GM10248 (cell line): Measurements from ENCODE around the gene SPARCL1.
"Not testable (repeated sequence)": the region's sequence is repeated elsewhere in the genome, so short reads cannot be mapped to it uniquely, and the experiment has no call there.

Experiments
- CTCF ChIA-PET: fragments of 300-600 bp; sonication (Branson Sonifier 250); formaldehyde crosslinking; extraction: SDS; loops from one replicate; lab custom pipeline; 2021; ENCODE audit warnings: antibody characterized with exemption; lab: Yijun Ruan, JAX
- POLR2A ChIA-PET: fragments of 350-650 bp; sonication (Branson Sonifier 250); formaldehyde crosslinking; extraction: SDS; loops from one replicate; lab custom pipeline; 2020; ENCODE audit warnings: antibody characterized with exemption; lab: Yijun Ruan, JAX
- DNase-seq: peaks from one replicate; pipeline ENCODE4 v3.0.0; 2012; ENCODE audit errors: extremely low spot score
- CTCF ChIP-seq: IDR thresholded peaks from 2 replicates; pipeline ENCODE4 v1.5.1; 2012; ENCODE audit warnings: mild to moderate bottlenecking, low read depth; ENCODE audit errors: extremely low read depth, missing control alignments, control extremely low read depth

SPARCL1 gene

DNA sequence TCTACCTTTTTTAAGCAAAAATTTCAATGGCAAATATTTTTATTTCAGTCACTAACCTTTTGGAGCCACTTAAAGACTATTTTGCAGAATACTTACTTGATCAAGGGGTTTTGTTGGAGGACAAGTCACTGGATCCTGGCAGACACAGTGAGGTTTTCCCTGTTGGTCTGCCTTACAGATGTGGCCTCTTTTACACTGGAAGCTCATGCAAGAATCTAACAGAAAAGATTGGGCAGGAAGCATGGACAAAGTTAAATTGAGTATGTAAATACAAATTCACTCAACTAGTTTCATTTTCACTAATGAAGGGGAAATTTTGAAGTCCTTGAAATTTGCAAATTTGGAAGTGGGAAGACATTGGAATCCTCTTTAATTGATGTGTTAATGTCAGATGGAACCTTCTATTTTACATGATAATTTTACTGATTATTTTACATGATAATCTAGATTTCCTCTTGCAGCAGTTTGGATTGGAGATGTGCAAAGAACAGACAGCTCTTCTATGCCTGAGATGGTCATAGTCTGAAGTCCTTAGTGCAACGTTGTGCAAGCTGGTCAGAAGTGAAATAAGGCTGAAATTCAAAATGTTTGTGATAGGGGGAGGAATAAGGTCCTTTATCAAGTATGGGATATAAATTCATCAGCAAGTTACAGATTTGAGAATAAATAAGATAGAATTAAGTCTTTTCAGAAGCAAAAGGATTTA lies 38.4 kb downstream of the SPARCL1 start:
- TF ChIP-seq CTCF: no peak
- no peak for DNase-seq
- CTCF ChIA-PET: interaction anchor here (0.9 to 1.5 kb wide), 3 partner anchors 7 to 10 kb away, joined by 3 to 7 read pairs (median 5); no protein-coding TSS in a partner anchor
- POLR2A ChIA-PET: no interaction called here

GRCh38 chr4:87489678-87490077 lies 39.5 kb downstream of the SPARCL1 start:
- DNase-seq: no peak
- CTCF ChIA-PET: interaction anchor here (1.1 to 1.5 kb wide), 3 partner anchors 8 to 24 kb away, joined by 3 to 7 read pairs (median 5); no protein-coding TSS in a partner anchor
- TF ChIP-seq CTCF: no peak
- POLR2A ChIA-PET: no interaction called here

DNA sequence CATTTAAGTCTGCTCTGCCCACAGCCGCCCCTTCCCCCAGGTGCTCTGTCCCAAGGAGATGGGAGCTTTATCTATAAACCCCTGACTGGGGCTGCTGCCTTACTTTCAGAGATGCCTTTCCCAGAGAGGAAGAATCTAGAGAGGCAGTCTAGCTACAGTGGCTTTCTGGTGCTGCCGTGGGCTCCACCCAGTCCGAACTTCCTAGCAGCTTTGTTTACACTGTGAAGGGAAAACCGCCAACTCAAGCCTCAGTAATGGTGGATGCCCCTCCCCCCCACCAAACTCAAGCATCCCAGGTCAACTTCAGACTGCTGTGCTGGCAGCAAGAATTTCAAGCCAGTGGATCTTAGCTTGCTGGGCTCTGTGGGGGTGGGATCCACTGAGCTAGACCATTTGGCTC lies 40.5 kb downstream of the SPARCL1 start:
- DNase-seq, POLR2A ChIA-PET: not testable (repeated sequence)
- CTCF ChIA-PET: interaction anchor here (1.0 to 1.2 kb wide), 4 partner anchors 10 to 27 kb away, joined by 3 read pairs; no protein-coding TSS in a partner anchor

- DNase-seq, POLR2A ChIA-PET: not testable (repeated sequence)
- CTCF ChIA-PET: interaction anchor here (1.1 to 2.4 kb wide), 3 partner anchors 11 to 17 kb away, joined by 3 to 6 read pairs (median 4); no protein-coding TSS in a partner anchor
Observed at GRCh38 chr4:87483247-87483646, 45.9 kb downstream of the SPARCL1 start.

DNA sequence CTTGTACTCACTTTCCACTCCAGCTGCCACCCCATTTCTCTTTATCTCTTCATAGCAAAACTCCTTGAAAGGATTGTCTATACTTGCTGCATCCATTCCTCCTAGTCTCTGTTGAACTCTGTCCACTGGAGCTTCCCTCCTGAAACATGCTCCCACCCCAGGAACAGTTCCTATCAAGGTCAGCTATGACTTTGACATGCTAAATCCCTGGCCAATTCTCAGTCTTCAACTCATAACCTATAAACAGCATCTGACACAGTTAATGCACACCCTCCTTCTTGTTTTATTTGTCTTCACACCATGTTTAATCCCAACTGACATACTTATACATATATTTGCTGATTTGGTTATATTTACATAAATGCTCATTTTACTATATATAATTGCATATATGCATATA lies 47.8 kb downstream of the SPARCL1 start:
- no peak for TF ChIP-seq CTCF
- POLR2A ChIA-PET: no interaction called here
- CTCF ChIA-PET: interaction anchor here (1.1 to 2.5 kb wide), 4 partner anchors 9 to 246 kb away, joined by 3 to 10 read pairs (median 6); no protein-coding TSS in a partner anchor
- DNase-seq: no peak

DNA sequence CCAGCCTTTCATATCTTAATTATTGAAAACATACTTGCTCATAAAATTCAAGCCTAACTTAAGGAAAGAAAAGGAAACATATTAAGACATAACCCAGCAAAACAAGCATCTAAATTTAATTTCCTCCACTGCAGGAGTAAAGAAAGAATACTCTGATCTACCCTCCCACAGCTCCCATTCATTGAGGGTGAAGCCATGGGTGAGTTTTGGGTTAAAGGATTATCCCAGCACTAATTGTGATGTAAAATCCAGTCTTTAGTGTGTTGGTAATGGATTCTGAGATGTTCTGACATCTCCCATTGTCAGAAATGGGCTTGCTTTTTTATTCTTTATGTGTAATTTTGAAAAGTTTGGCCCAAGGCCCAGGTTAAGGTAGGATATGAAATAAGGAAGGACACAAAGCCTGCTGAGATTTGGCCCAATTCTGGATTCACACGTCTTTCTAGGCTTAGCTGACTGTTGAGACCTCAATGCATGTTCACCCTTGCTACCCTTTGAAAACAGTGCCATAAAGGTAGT lies 50.4 kb downstream of the SPARCL1 start:
- no peak for DNase-seq
- ChIA-PET CTCF (no interaction called here), POLR2A (no interaction called here)
- no peak for TF ChIP-seq CTCF

DNA sequence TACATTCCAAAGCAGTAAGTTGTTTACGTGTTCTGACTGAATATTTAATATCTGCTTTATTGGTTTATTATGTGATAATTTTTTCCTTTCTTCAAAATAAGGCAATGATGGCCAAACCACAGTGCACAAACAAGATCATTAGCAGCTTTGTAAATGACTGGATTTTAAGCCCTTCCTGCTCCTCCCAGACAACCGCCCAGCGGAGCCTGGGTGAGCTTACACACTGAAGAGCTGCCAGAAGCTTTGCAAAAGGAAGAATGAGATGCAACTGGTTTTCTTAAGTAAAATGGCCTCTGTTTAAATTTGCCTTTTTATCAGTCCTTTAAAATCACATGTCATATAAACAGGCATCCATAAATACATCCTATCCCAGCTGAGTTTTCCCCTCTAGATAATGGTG lies 52.2 kb downstream of the SPARCL1 start:
- ChIA-PET CTCF (interaction anchor here (0.9 to 1.5 kb wide), 4 partner anchors 9 to 123 kb away, joined by 3 to 6 read pairs (median 4); no protein-coding TSS in a partner anchor), POLR2A (no interaction called here)
- no peak for DNase-seq
- no peak for TF ChIP-seq CTCF
